ENCODE results near the gene APOBEC3C. TPM values are rescaled to one million over a fixed set of nuclear protein-coding genes. Genes with fewer than 3 reads are reported as not detected.
A peak's percentile ranks its signal among the peaks of the same experiment; 100 is the strongest.

APOBEC3C gene
- total RNA-seq, 1 experiment from 2014 or later: 32.1 TPM

GRCh38 chr22:39003165-39003638 lies 10.9 kb upstream of the APOBEC3C start:
- H3K79me1 ChIP-seq (ENCODE audit: insufficient read depth, low read depth, low read length, poor library complexity, severe bottlenecking): no peaks in the 10 kb centered on the region
- H3K27ac ChIP-seq (ENCODE audit: insufficient read length, low read depth, low read length): no peak overlapping the region
- peak overlapping the region; percentile 77 for H3K18ac ChIP-seq (ENCODE audit: insufficient read length, low read depth, low read length)
- no peak overlapping the region for H3K4ac ChIP-seq (ENCODE audit: low read depth, low read length)
- H4K20me1 ChIP-seq (ENCODE audit: control insufficient read depth, insufficient read depth, insufficient read length): no peaks in the 10 kb centered on the region
- TF ChIP-seq CTCF (conservative IDR thresholded peaks at IDR 0.05): peak; percentile 86
- H3K27me3 ChIP-seq (ENCODE audit: insufficient read depth, low read length): no peaks in the 10 kb centered on the region
- DNase-seq: peak; percentile 91
- peaks cover 2% of the 10 kb centered on the region in 2 experiments; a peak in 3 of 5 replicates for H3K9me3 Mint-ChIP-seq
- no peak overlapping the region for H3K56ac ChIP-seq (ENCODE audit: insufficient read length, low read depth, low read length)
- H4K91ac ChIP-seq (ENCODE audit: insufficient read length, low read depth, low read length): no peak overlapping the region
- no peak overlapping the region for H4K5ac ChIP-seq (ENCODE audit: insufficient read length, low read depth, low read length)
- no peak overlapping the region for H3K4me2 ChIP-seq (ENCODE audit: insufficient read depth, insufficient read length, low read length)
- no CpG with 5 or more reads among the region's 7 CpGs for WGBS (ENCODE audit: extremely low coverage, insufficient read length, low lambda C conversion rate)
- peaks cover 0 to 4% (median 0%) of the 10 kb centered on the region in 3 experiments; a peak in 3 of 7 replicates for H3K36me3 Mint-ChIP-seq (ENCODE audit: insufficient read depth in 1 of 3, low read depth in 3 of 3)
- no peak overlapping the region for H2BK12ac ChIP-seq (ENCODE audit: insufficient read length, low read depth, low read length)
- peaks cover 20 to 23% of the 10 kb centered on the region in 2 experiments for H3K4me1 Mint-ChIP-seq
- no peaks in the 10 kb centered on the region for H3K9me3 ChIP-seq (ENCODE audit: control insufficient read depth, low read depth, low read length)
- no peak overlapping the region for H2BK15ac ChIP-seq (ENCODE audit: low read depth, low read length)
- no peak overlapping the region for H2AFZ ChIP-seq (ENCODE audit: low read length)
- no peak overlapping the region for H2BK5ac ChIP-seq (ENCODE audit: insufficient read length, low read length)
- H3K4me1 ChIP-seq (ENCODE audit: insufficient read depth, low read length): no peaks in the 10 kb centered on the region; the same call in 1 of the 2 replicates
- H2AK5ac ChIP-seq (ENCODE audit: insufficient read length, low read length): no peak overlapping the region
- peak overlapping the region in 2 of 3 experiments; percentile 46 to 87; a peak in 5 of 7 replicates for H3K27ac Mint-ChIP-seq
- H3T11ph ChIP-seq (ENCODE audit: low read length): no peak overlapping the region
- H3K27me3 Mint-ChIP-seq (ENCODE audit: low read depth): peaks cover 2% of the 10 kb centered on the region; the same call in 1 of the 2 replicates
- no peak overlapping the region for H2BK20ac ChIP-seq (ENCODE audit: low read depth, low read length, poor library complexity, severe bottlenecking)
- no peak overlapping the region for H3K14ac ChIP-seq (ENCODE audit: insufficient read depth, low read length)
- no peaks in the 10 kb centered on the region for H3K23me2 ChIP-seq (ENCODE audit: insufficient read length, low read depth, low read length, poor library complexity, severe bottlenecking)
- H2BK120ac ChIP-seq (ENCODE audit: low read depth, low read length, poor library complexity, severe bottlenecking): no peak overlapping the region
- no peak overlapping the region for H3K23ac ChIP-seq (ENCODE audit: insufficient read length, low read depth, low read length)
- no peak overlapping the region for H3K4me3 Mint-ChIP-seq
- H4K8ac ChIP-seq (replicated peaks; ENCODE audit: insufficient read length, low read depth, low read length): no peak overlapping the region
- H3K79me2 ChIP-seq (ENCODE audit: insufficient read depth, low read length): no peaks in the 10 kb centered on the region
- no peak overlapping the region for H3K9ac ChIP-seq (ENCODE audit: extremely low read depth, insufficient read length, low read length)
